Peyer's patch (tissue), 4 donors: ENCODE data around the gene LRRC45. TPM values are rescaled to one million over a fixed set of nuclear protein-coding genes. Genes with fewer than 3 reads are reported as not detected.

Experiments
- DNase-seq, 3 donors: peaks; one replicate each; pipeline ENCODE4 v3.0.0-alpha.2; 2017 to 2019
- H3K27ac ChIP-seq, 4 donors: fragments of 200-600 bp; sonication (generic); one replicate each; pipeline ENCODE4 v1.5.1; 2016 to 2019
- H3K27me3 ChIP-seq, 2 donors: fragments of 200-600 bp; sonication (generic); one replicate each; pipeline ENCODE4 v1.5.1; 2019
- H3K36me3 ChIP-seq, 3 donors: fragments of 200-600 bp; sonication (generic); one replicate each; pipeline ENCODE4 v1.5.1; 2016 to 2019
- H3K4me1 ChIP-seq, 4 donors: fragments of 200-600 bp; sonication (generic); one replicate each; pipeline ENCODE4 v1.5.1; 2016 to 2019
- H3K4me3 ChIP-seq, 4 donors: fragments of 200-600 bp; sonication (generic); 1 replicate in 3 of 4; 2 replicates in 1 of 4; pipeline ENCODE4 v1.5.1; 2016 to 2019; ENCODE audit warnings: mild to moderate bottlenecking in 1 of 4
- H3K9me3 ChIP-seq, 4 donors: fragments of 200-600 bp; sonication (generic); one replicate each; pipeline ENCODE4 v1.5.1; 2016 to 2019; ENCODE audit warnings: mild to moderate bottlenecking in 1 of 4
- POLR2A ChIP-seq, 2 donors: fragments of 450-650 bp; IDR thresholded peaks; one replicate each; pipeline ENCODE4 v1.5.1; 2017; ENCODE audit warnings: antibody characterized with exemption in 2 of 2, mild to moderate bottlenecking in 2 of 2, moderate library complexity in 2 of 2
- total RNA-seq, 4 donors: library from RNA; depleted of rRNA; stranded (reverse); fragments of >200 nt; gene quantifications; one replicate each; pipeline ENCODE4 v1.1.0, GENCODE V29; 2016
- TF ChIP-seq, protein P1 (sequence below), 6 experiments: fragments of 450-650 bp in 4 of 6; fragments of 200-600 bp in 2 of 6; sonication (generic) in 1 of 6; IDR thresholded peaks; one replicate each; pipeline ENCODE4 v1.5.1; 2017 to 2019; ENCODE audit warnings: antibody characterized with exemption in 6 of 6, mild to moderate bottlenecking in 3 of 6, moderate library complexity in 1 of 6

The LRRC45 gene
- total RNA-seq, 4 donors from 2014 or later = 15.5 to 74.3 (median 23.1) TPM

DNA sequence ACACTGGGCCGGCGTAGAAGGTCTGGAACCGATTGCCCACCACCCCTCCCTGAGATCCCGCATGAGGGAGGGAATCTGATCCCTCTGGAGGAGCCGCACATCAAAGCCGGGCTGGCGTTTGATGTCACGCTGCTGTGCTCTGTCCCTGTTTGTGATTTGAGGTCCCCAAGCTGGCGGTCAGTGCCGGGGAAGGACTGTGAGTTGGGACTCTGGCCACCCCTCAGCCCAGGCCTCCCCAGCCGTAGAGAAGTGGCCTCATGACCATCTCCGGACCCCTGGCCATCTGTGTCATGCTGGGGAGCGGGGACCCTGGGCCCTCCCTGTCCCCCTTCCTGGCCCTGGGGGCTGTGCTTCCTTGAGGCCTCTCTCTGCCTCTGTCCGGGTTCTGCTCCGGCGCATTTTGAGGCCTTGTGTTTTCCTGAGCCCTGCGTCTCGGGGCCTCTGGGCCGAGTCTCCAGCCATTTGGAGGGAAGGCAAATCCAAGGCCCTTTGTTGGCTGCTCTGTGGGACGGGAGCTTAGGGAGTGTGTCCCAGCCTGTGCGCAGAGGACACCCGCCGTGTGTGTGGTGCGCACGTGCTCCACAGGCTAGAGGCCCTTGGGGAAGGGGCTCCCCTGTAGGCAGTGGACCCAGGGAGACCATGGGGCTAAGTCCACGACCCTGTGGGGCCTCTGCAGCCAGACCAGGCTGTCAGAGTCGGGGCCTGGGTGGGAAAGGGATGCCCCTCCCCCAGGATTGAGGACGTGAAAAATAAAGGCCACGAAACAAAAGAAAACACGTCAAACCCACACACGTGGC, 30.6 kb upstream of the LRRC45 start:
- Histone ChIP-seq H3K36me3 (peaks cover 0 to 7% (median 0%) of the 10 kb centered on the region in 3 donors), H3K9me3 (no peaks in the 10 kb centered on the region), H3K27me3 (no peaks in the 10 kb centered on the region), H3K4me3 (peak overlapping the region in 2 of 4 donors; percentile 10 to 21), H3K4me1 (peaks cover 0 to 23% (median 2%) of the 10 kb centered on the region in 4 donors), H3K27ac (peak overlapping the region in 2 of 4 donors; percentile 25 to 66)
- no peak for DNase-seq
- TF ChIP-seq, protein P1, sequence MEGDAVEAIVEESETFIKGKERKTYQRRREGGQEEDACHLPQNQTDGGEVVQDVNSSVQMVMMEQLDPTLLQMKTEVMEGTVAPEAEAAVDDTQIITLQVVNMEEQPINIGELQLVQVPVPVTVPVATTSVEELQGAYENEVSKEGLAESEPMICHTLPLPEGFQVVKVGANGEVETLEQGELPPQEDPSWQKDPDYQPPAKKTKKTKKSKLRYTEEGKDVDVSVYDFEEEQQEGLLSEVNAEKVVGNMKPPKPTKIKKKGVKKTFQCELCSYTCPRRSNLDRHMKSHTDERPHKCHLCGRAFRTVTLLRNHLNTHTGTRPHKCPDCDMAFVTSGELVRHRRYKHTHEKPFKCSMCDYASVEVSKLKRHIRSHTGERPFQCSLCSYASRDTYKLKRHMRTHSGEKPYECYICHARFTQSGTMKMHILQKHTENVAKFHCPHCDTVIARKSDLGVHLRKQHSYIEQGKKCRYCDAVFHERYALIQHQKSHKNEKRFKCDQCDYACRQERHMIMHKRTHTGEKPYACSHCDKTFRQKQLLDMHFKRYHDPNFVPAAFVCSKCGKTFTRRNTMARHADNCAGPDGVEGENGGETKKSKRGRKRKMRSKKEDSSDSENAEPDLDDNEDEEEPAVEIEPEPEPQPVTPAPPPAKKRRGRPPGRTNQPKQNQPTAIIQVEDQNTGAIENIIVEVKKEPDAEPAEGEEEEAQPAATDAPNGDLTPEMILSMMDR (IDR thresholded peaks at IDR 0.05) = no peak
- TF ChIP-seq POLR2A (IDR thresholded peaks at IDR 0.05) = no peak

DNA sequence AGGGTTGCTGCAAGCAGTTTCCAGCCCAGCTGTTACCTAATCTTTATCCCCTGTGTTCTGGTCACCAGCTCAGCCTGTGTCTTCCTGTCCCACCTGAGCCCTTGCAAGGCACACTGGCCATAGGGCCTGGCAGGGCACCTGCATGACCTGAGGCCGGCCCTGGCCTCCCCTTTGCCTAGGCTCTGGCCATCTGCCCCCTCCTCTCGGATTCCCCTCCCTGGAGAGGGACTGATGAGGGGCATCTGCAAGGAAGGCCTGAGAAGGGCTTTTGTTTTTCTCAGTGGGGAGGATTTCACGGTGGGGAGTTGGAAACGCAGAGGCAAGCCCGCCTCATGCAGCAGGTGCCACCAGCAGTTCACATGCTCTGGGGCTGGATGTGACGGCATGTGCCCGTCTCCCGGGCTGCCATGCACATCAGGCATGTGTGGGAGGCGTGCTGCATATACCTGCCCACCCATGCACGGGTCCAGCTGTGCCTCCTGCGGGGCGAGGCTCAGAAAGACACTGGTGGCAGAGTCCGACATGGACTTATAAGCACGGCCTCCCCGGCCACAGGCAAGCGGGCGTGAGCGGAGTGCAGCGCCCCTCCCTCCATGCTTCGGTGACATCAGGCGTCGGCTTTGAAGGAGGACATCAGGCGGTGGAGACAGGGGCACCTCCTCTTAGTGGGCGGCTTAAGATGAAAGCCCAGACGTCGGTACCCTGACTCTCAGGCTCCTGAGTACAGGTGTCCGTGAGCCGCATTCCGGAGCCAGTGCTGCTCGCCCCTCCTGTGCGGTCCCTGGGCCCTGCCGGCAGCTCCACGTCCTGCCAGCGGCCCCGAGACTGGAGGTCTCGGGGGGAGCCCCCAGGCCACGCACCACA, 29.1 kb upstream of the LRRC45 start:
- DNase-seq = no peak
- Histone ChIP-seq H3K36me3 (peaks cover 0 to 5% (median 0%) of the 10 kb centered on the region in 3 donors), H3K27ac (no peak overlapping the region), H3K27me3 (no peaks in the 10 kb centered on the region), H3K9me3 (no peaks in the 10 kb centered on the region), H3K4me3 (no peak overlapping the region), H3K4me1 (peaks cover 0 to 23% (median 2%) of the 10 kb centered on the region in 4 donors)
- TF ChIP-seq POLR2A (IDR thresholded peaks at IDR 0.05) = no peak
- TF ChIP-seq, protein P1 (IDR thresholded peaks at IDR 0.05) = no peak

DNA sequence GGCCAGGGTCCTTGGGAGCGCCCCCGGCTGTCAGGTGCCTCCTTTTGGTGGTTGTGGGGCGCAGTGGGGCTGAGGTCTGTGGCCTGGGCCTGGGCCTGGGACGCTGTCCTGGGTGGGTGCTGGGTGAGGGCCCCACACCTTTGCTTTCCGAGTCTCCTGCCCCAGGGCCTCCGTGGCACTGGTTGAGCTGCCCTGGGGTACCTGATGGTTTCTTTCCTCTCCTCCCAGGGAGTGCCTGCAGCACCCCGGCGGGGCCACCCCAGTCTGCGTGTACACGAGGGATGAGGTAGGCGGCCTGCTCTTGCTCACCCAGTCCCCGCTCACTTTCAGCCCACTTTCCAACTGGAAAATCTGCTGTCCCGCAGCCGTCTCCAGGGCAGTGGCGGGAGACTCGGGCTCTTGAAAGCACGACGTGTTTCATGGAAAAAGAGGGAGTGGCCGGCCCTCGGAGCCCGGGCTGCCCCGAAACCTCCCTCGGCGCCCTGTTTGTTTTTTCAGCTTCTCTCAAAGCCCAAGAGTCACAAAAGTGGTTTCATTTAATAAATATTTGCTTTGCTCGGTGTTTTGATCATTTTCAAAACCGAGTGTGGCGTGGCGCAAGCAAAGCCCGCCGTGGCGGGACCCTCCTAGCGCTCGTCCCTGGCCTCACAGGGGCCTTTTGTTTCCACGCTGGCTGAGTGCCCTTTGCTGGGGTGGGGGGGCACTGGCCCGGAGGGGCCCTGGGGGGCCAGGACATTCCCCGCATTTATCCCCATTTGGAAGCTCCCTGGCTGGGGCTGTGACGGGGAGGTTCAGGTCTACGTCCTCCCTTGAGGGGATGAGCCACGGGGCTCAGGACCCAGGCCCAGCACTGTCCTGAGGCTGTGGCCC, 28.3 kb upstream of the LRRC45 start:
- no peak overlapping the region for H3K4me3 ChIP-seq
- H3K27ac ChIP-seq = no peak overlapping the region
- H3K4me1 ChIP-seq = peaks cover 0 to 24% (median 2%) of the 10 kb centered on the region in 4 donors
- TF ChIP-seq, protein P1 (IDR thresholded peaks at IDR 0.05) = no peak
- no peak for TF ChIP-seq POLR2A (IDR thresholded peaks at IDR 0.05)
- DNase-seq = no peak
- no peaks in the 10 kb centered on the region for H3K9me3 ChIP-seq
- no peaks in the 10 kb centered on the region for H3K27me3 ChIP-seq
- H3K36me3 ChIP-seq = peaks cover 0 to 5% (median 0%) of the 10 kb centered on the region in 3 donors

DNA sequence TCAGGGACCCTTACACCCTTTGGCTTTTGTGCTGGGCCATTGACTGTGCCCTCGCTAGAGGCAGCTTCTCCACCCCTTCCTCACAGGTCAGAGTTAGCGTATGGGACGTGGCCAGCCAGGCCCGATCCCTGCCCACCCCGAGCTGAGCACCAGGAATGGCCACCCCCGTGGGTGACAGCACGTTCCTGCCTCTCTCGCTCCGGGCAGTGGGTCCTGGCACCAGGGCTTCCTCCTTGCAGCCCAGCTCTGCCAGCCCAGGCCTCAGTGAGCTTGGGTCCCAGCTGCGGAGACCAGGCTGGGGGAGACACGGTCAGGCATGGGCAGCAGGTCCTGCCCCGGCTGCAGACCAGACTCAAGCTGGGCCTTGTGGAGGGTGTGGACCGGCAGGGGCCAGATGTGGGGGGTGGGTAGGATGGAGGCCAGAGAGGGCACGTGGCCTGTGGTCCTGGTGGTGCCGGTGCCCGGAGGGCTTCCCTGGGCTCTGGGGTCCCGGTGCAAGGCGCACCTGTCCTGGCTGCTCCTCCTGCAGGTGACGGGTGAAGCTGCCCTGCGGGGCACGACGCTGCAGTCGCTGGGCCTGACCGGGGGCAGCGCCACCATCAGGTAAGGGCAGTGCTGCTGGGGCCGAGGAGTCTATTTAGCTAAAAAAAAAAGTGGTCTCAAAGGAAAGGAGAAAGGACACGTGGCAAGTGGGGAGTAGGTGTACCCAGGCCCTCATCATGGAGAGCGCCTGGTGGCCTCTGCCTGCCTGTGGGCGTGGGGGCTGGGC, 27.5 kb upstream of the LRRC45 start:
- TF ChIP-seq, protein P1 (IDR thresholded peaks at IDR 0.05) = no peak
- TF ChIP-seq POLR2A (IDR thresholded peaks at IDR 0.05) = no peak
- no peak for DNase-seq
- Histone ChIP-seq H3K4me3 (no peak overlapping the region), H3K9me3 (no peaks in the 10 kb centered on the region), H3K27ac (no peak overlapping the region), H3K36me3 (peaks cover 0 to 5% (median 0%) of the 10 kb centered on the region in 3 donors), H3K4me1 (peaks cover 0 to 29% (median 2%) of the 10 kb centered on the region in 4 donors), H3K27me3 (no peaks in the 10 kb centered on the region)
